Stimulated activated CD4-positive, alpha-beta T cell treated with anti-CD3 and anti-CD28 coated beads, Interleukin-15, amount 100 ng/mL, for 48 hours (primary cell): ENCODE data around the gene PPP3R2.
A peak's percentile ranks its signal among the peaks of the same experiment; 100 is the strongest.
"Not testable (repeated sequence)": the region's sequence is repeated elsewhere in the genome, so short reads cannot be mapped to it uniquely, and the experiment has no call there.

Experiments
- DNase-seq, 2 donors: peaks; one replicate each; pipeline ENCODE4 v3.0.0-alpha.2; 2020; ENCODE audit warnings: low read depth in 2 of 2

PPP3R2 gene

GRCh38 chr9:101587332-101588043 lies 7.3 kb downstream of the PPP3R2 start:
- DNase-seq = no peak

DNA sequence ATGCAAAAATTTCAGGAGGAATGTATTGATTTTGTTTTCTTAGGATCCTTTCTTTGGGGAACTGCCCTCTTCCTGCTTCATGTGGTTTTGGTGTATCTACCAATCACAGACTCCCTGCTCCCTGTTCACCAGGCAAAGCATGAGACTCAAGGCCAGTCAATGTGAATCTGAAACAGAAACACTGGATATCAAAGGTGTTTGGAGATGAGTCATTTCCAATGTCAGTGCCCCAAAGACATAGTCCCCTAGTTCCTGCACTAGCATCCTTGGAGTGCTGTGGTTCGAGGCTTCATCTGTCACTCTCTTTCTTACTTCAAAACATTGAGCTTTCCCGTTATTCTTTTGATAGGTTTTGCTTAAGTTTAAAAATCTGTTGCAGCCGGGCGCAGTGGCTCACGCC lies 8.1 kb downstream of the PPP3R2 start:
- DNase-seq = no peak

DNA sequence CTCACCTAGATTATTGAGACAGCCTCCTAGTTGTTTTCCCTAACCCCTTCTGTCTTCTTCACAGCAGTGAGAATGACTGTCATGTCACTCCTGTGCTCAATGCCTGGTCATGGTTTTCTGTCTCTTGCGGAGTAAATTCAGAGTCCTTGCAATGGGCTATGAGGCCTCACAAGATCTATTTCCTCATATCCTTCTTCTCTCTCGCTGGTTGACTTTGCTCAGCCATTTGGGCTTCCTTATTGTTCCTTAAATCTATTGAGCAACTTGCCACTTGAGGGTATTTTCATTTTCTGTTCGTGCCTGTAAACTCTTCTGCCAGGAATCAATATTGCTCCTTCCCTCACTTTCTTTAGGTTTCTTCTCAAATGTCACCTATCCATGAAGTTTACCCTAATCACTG lies 9.0 kb downstream of the PPP3R2 start:
- DNase-seq = no peak

DNA sequence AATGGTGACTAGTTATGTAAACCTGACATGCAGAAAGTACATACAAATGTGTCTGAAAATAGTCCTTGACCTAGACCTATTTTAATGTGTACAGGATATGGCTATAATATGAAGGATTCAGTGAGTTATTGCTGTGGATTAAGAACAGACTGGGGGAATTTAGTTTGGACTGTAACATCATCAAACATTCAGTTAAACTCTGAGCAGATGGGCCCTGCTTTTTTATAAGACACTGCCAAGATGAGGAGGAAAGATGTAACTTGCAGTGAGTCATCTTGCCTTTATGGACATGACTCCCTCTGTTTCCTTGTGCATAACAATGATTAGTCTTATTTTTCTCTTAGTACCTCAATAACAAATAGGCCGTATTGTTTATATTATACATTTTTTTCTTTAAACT lies 12.2 kb downstream of the PPP3R2 start:
- DNase-seq = no peak

GRCh38 chr9:101579711-101580545 lies 14.8 kb downstream of the PPP3R2 start:
- DNase-seq = no peak

DNA sequence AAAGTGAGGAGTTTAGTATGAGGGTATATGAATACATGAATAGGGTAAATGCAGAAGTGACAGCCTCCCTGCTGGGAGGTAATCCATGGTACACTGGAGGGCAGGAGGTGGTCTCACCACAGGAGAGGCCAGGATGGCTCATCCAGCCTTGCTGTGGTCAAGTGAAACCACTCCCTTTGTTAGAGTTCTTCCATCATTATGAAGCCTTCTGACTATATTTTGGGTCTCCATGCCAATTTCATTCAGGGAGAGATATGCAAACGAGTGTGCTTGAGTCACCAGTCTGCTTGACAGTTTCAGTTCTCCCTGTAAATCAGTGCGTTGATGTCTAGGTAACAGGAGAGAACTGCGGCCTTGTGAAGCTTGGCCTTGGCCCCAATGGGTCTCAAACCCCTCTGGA lies 16.4 kb downstream of the PPP3R2 start:
- DNase-seq = no peak

GRCh38 chr9:101574731-101575333 lies 19.9 kb downstream of the PPP3R2 start:
- DNase-seq = no peak

- no peak for DNase-seq
These were observed 22.5 kb downstream of the PPP3R2 start for GRCh38 chr9:101572316-101572715.

GRCh38 chr9:101571114-101571513 lies 23.7 kb downstream of the PPP3R2 start:
- no peak for DNase-seq

DNA sequence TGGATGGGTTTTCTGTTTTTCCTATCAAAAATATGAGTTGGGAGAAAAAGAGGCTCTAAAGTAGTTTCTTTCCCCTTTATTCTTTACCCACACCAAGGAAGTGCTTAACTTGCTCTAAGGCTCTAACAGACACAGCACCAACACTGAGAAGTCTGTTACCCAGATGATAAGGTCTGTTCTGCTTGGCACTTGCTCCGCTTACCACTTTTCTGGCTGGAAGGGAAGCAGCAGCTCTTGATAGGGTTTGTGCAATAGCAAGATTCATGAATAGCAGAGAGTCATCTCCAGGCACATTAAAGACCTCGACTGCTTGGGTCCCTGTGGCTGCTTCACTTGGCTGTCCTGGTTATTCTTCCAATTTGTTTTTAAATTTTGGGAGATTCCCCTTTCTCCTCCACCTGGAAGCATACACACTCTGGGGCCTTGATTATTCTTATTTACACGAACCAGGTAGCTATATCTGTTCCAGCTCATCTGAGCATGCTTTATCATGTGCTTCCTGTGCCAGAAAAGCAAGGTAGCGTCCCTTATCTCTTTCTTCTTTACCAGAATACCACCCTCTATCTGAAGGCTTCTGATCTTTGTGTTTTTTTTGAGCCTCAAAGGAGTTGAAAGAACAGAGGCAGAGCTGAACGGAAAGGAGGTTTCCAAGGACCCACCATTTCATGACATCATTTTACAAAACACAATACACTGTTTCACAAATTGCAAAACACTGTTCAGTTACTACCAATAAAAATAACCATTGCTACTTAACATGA lies 24.8 kb downstream of the PPP3R2 start:
- no peak for DNase-seq

- DNase-seq = no peak
These were observed 26.9 kb downstream of the PPP3R2 start for GRCh38 chr9:101567725-101568350.

DNA sequence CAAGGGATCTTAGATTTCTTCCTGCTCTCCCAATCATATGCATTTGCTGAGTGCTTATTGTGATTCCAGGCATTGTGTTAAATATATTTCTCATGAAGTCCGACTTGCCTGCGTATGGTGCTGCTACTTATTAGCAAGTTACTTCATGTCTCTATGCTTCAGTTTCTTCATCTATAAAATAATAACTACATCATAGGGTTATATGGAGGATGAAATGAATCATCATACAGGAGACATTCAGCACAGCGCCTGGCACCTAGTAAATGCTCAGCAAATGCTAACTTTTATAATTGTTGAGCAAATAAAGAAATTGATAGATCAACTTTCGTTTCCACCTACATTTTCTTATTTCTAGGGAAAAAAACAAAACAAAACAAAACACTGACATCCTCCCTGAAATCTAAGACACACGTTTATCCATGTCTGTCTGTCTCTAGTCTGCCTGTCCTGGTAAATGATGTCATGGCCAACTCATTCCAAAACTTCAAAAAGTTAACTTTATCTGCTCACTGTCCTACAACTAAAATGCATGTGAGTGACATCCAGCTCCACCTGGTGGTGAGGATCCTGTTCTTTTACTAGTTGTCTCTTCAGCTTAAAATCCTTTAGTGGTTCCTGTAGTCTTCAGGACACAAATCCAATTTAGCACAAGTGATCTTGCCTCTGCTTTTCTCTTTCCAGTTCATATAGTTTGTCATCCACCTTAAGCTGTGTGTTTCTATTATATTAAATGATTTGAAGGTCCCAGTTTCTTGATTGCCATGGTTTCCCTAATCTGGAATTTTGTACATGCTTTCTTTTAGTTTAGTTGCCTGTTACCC lies 27.7 kb downstream of the PPP3R2 start:
- DNase-seq = peak in 1 of 2 donors; percentile 6

- DNase-seq = no peak
These were observed 30.5 kb downstream of the PPP3R2 start for GRCh38 chr9:101564252-101564651.

- no peak for DNase-seq
These were observed 31.8 kb downstream of the PPP3R2 start for GRCh38 chr9:101562966-101563365.

- DNase-seq = no peak
These were observed 33.0 kb downstream of the PPP3R2 start for GRCh38 chr9:101561740-101562139.

DNA sequence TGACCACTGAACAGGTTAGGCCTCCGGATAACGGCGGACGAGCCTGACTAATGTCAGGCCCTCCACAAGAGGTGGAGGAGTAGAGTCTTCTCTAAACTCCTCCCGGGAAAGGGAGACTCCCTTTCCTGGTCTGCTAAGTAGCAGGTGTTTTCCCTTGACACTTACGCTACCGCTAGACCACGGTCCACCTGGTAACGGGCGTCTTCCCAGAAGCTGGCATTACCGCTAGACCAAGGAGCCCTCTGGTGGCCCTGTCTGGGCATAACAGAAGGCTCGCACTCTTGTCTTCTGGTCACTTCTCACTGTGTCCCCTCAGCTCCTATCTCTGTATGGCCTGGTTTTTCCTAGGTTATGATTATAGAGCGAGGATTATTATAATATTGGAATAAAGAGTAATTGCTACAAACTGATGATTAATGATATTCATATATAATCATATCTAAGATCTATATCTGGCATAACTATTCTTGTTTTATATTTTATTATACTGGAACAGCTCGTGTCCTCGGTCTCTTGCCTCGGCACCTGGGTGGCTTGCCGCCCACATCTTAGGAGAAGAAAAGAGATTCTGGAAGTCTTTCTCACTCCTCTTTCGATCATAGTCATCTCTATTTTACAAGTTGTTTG lies 45.2 kb downstream of the PPP3R2 start:
- DNase-seq = not testable (repeated sequence)

- DNase-seq = no peak
These were observed 51.6 kb downstream of the PPP3R2 start for GRCh38 chr9:101543098-101543735.
